Measurements from ENCODE around the gene PCBP2. TPM values are rescaled to one million over a fixed set of nuclear protein-coding genes. Genes with fewer than 3 reads are reported as not detected.

PCBP2 gene
- total RNA-seq, 1 donor from 2014 or later = 488 TPM

DNA sequence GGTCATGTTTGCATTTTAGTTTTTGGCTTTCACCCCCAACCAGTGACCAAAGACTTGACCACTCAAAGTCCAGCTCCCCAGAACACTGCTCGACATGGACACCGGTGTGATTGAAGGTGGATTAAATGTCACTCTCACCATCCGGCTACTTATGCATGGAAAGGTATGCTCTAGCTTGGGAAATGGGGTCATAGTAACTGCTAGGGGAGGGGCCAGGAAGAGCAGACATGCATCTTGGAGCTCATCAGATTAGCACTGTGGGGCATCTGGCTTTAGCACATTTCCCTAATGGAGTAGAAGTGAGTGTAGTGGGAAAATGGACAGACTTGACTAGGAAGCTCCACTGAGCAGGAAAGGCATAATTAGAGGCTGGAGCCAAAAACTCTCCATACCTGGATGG, 2.8 kb downstream of the PCBP2 start:
- no peaks in the 10 kb centered on the region for H3K9me3 ChIP-seq
- H3K27ac ChIP-seq = no peak overlapping the region
- H3K4me3 ChIP-seq = no peak overlapping the region
- TF ChIP-seq, protein P1, sequence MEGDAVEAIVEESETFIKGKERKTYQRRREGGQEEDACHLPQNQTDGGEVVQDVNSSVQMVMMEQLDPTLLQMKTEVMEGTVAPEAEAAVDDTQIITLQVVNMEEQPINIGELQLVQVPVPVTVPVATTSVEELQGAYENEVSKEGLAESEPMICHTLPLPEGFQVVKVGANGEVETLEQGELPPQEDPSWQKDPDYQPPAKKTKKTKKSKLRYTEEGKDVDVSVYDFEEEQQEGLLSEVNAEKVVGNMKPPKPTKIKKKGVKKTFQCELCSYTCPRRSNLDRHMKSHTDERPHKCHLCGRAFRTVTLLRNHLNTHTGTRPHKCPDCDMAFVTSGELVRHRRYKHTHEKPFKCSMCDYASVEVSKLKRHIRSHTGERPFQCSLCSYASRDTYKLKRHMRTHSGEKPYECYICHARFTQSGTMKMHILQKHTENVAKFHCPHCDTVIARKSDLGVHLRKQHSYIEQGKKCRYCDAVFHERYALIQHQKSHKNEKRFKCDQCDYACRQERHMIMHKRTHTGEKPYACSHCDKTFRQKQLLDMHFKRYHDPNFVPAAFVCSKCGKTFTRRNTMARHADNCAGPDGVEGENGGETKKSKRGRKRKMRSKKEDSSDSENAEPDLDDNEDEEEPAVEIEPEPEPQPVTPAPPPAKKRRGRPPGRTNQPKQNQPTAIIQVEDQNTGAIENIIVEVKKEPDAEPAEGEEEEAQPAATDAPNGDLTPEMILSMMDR (IDR thresholded peaks at IDR 0.05) = no peak
- no peak for TF ChIP-seq POLR2AphosphoS5 (IDR thresholded peaks at IDR 0.05; ENCODE audit: insufficient read depth in 1 of 2, low read depth in 1 of 2)
- no peak for TF ChIP-seq POLR2A (IDR thresholded peaks at IDR 0.05)
- H3K27me3 ChIP-seq = no peaks in the 10 kb centered on the region
- H3K36me3 ChIP-seq = peaks cover 2 to 54% of the 10 kb centered on the region in 2 donors
- H3K4me1 ChIP-seq = peaks cover 25% of the 10 kb centered on the region
- intact Hi-C loops (cut with DNase I) = loop anchor here (5.0 to 10.0 kb wide), 2 partner anchors 48 to 70 kb away; partner anchors contain the start of genes SP1 and TARBP2
- no peak for DNase-seq (ENCODE audit: extremely low spot score in 2 of 2)

DNA sequence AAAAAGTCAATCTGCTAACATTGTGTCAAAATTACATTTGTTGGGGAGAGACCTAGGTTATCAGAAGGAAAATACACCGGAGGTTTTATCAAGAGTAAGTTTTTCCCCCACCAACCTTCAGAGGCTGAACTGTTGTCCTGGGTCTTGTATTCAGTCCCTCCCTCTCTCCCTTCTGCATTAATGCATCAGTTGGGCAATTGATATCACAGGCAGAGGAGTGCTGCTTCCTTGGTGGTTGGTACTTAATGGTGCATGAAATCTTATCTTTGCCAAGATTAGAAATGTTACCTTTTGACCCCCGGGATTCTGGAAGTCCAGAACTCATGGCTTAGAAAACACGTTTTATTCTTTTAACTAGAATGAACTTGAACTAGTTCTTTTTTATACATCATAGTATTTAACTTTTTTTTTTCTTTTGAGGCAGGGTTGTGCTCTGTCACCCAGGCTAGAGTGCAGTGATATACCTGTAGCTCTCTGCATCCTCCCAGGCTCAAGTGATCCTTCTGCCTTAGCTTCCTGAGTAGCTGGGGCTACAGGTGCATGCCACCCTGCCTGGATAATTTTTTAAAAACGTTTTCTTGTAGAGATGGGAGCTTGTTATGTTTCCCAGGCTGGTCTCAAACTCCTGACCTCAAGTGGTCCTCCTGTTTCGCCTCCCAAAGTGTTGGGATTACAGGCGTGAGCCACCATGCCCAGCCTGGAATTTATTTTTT, 4.9 kb downstream of the PCBP2 start:
- no peaks in the 10 kb centered on the region for H3K9me3 ChIP-seq
- H3K27ac ChIP-seq = no peak overlapping the region
- peaks cover 2 to 75% of the 10 kb centered on the region in 2 donors for H3K36me3 ChIP-seq
- TF ChIP-seq, protein P1 (IDR thresholded peaks at IDR 0.05) = no peak
- no peak for TF ChIP-seq POLR2A (IDR thresholded peaks at IDR 0.05)
- TF ChIP-seq POLR2AphosphoS5 (IDR thresholded peaks at IDR 0.05; ENCODE audit: insufficient read depth in 1 of 2, low read depth in 1 of 2) = no peak
- H3K27me3 ChIP-seq = no peaks in the 10 kb centered on the region
- intact Hi-C loops (cut with DNase I) = loop anchor here (10.0 kb wide), 1 partner anchor 72 kb away; the partner anchor contains the start of gene SP1
- no peak for DNase-seq (ENCODE audit: extremely low spot score in 2 of 2)
- H3K4me3 ChIP-seq = no peak overlapping the region
- H3K4me1 ChIP-seq = peaks cover 25% of the 10 kb centered on the region

DNA sequence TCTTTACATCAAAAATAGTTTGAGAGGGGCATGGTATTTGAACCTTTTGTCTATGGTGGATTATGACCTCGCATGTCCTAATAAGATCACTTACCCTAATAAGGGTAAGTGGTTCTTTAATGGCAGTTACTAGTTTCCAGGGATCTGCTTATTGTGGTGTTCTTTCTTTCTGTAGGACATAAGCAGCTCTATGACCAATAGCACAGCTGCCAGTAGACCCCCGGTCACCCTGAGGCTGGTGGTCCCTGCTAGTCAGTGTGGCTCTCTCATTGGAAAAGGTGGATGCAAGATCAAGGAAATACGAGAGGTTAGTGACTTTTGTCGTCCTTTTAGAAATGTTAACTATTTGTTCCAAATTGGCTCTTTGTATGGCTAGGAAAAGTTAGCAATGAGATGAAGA, 7.2 kb downstream of the PCBP2 start:
- Histone ChIP-seq H3K36me3 (peaks cover 2 to 98% of the 10 kb centered on the region in 2 donors), H3K9me3 (no peaks in the 10 kb centered on the region), H3K4me1 (peaks cover 23% of the 10 kb centered on the region), H3K4me3 (no peak overlapping the region), H3K27me3 (no peaks in the 10 kb centered on the region), H3K27ac (no peak overlapping the region)
- TF ChIP-seq POLR2AphosphoS5 (IDR thresholded peaks at IDR 0.05; ENCODE audit: insufficient read depth in 1 of 2, low read depth in 1 of 2) (no peak), POLR2A (IDR thresholded peaks at IDR 0.05) (no peak)
- TF ChIP-seq, protein P1 (IDR thresholded peaks at IDR 0.05) = no peak
- intact Hi-C loops (cut with DNase I) = loop anchor here (10.0 kb wide), 1 partner anchor 74 kb away; the partner anchor contains the start of gene SP1
- DNase-seq (ENCODE audit: extremely low spot score in 2 of 2) = no peak

DNA sequence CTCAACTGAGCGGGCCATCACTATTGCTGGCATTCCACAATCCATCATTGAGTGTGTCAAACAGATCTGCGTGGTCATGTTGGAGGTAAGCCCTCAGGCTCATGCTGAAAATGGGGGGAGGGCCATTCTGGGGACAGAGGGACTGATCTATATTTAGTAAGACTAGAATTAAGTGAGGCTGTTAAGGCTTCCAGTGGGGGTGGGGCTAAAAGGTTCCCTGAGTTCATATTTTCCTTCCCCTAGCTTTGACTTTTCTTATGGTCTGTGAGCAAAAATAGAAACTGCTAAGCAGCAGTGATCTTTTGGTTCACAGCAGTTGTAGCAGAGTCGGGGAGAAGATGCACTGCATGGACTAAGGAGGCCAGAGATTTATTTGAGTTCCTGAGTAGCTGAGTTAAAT, 9.2 kb downstream of the PCBP2 start:
- Histone ChIP-seq H3K4me3 (no peak overlapping the region), H3K9me3 (no peaks in the 10 kb centered on the region), H3K27ac (no peak overlapping the region), H3K27me3 (no peaks in the 10 kb centered on the region), H3K4me1 (peaks cover 12% of the 10 kb centered on the region), H3K36me3 (peaks cover 0 to 100% of the 10 kb centered on the region in 2 donors)
- DNase-seq (ENCODE audit: extremely low spot score in 2 of 2) = no peak
- TF ChIP-seq, protein P1 (IDR thresholded peaks at IDR 0.05) = no peak
- no peak for TF ChIP-seq POLR2AphosphoS5 (IDR thresholded peaks at IDR 0.05; ENCODE audit: insufficient read depth in 1 of 2, low read depth in 1 of 2)
- no peak for TF ChIP-seq POLR2A (IDR thresholded peaks at IDR 0.05)
- intact Hi-C loops (cut with DNase I) = no loop called here

DNA sequence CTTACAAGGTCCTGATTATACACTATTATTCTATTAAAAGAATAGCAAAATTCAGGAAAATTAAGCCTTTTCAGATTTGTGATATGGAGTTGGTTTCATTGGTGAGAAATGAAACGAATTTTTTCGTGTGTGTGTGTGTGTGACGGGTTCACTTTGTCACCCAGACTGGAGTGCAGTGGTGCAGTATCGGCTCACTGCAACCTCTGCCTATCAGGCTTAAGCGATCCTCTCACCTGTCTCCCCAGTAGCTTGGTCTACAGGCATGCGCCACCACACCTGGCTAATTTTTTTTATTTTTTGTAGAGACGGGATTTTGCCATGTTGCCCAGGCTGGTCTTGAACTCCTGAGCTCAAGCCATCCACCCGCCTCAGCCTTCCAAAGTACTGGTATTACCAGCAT, 9.7 kb downstream of the PCBP2 start:
- no peak for DNase-seq (ENCODE audit: extremely low spot score in 2 of 2)
- Histone ChIP-seq H3K9me3 (no peaks in the 10 kb centered on the region), H3K27ac (no peak overlapping the region), H3K36me3 (peaks cover 0 to 100% of the 10 kb centered on the region in 2 donors), H3K27me3 (no peaks in the 10 kb centered on the region), H3K4me3 (no peak overlapping the region), H3K4me1 (peaks cover 12% of the 10 kb centered on the region)
- intact Hi-C loops (cut with DNase I) = no loop called here
- TF ChIP-seq, protein P1 (IDR thresholded peaks at IDR 0.05) = no peak
- TF ChIP-seq POLR2AphosphoS5 (IDR thresholded peaks at IDR 0.05; ENCODE audit: insufficient read depth in 1 of 2, low read depth in 1 of 2) (no peak), POLR2A (IDR thresholded peaks at IDR 0.05) (no peak)
